GM23248 (cell line): Measurements from ENCODE around the gene KIAA2012. TPM values are rescaled to one million over a fixed set of nuclear protein-coding genes. Genes with fewer than 3 reads are reported as not detected.

ENCODE experiments used
- DNase-seq: peaks from one replicate; pipeline ENCODE4 v3.0.0-alpha.2; 2015
- H2AFZ ChIP-seq: fragments of 200-600 bp; sonication (generic); 2 replicates; pipeline ENCODE4 v1.6.1; 2016; ENCODE audit warnings: antibody characterized with exemption
- H3F3A ChIP-seq: fragments of 200-600 bp; sonication (generic); 2 replicates; pipeline ENCODE4 v1.6.1; 2016; ENCODE audit warnings: mild to moderate bottlenecking, antibody characterized with exemption, mixed run types; ENCODE audit not compliant: insufficient read depth
- H3K27ac ChIP-seq: fragments of 200-600 bp; sonication (generic); 2 replicates; pipeline ENCODE4 v1.5.1; 2016; ENCODE audit warnings: mild to moderate bottlenecking
- H3K27me3 ChIP-seq: fragments of 200-600 bp; sonication (generic); replicated peaks from 2 replicates; pipeline ENCODE4 v1.6.1; 2016; ENCODE audit warnings: mild to moderate bottlenecking; ENCODE audit not compliant: insufficient read depth
- H3K36me3 ChIP-seq: fragments of 200-600 bp; sonication (generic); 2 replicates; pipeline ENCODE4 v1.6.1; 2016; ENCODE audit warnings: low read depth, mild to moderate bottlenecking
- H3K4me1 ChIP-seq: fragments of 200-600 bp; sonication (generic); 2 replicates; pipeline ENCODE4 v1.6.1; 2016; ENCODE audit warnings: mild to moderate bottlenecking; ENCODE audit not compliant: insufficient read depth
- H3K4me2 ChIP-seq: fragments of 200-600 bp; sonication (generic); one replicate; pipeline ENCODE4 v1.6.1; 2016; ENCODE audit warnings: mild to moderate bottlenecking; ENCODE audit not compliant: unreplicated experiment
- H3K4me3 ChIP-seq: fragments of 200-600 bp; sonication (generic); 2 replicates; pipeline ENCODE4 v1.5.1; 2016; ENCODE audit warnings: mild to moderate bottlenecking
- H3K79me2 ChIP-seq: fragments of 200-600 bp; sonication (generic); 2 replicates; pipeline ENCODE4 v1.6.1; 2016; ENCODE audit warnings: mild to moderate bottlenecking; ENCODE audit not compliant: insufficient read depth
- H3K9ac ChIP-seq: fragments of 200-600 bp; sonication (generic); 2 replicates; pipeline ENCODE4 v1.6.1; 2016; ENCODE audit warnings: mild to moderate bottlenecking
- H3K9me2 ChIP-seq: fragments of 200-600 bp; sonication (generic); 2 replicates; pipeline ENCODE4 v1.6.1; 2016; ENCODE audit warnings: mixed run types, mild to moderate bottlenecking, moderate library complexity; ENCODE audit not compliant: insufficient read depth
- H3K9me3 ChIP-seq: fragments of 200-600 bp; sonication (generic); one replicate; pipeline ENCODE4 v1.6.1; 2017; ENCODE audit warnings: low read depth
- H4K20me1 ChIP-seq: fragments of 200-600 bp; sonication (generic); 2 replicates; pipeline ENCODE4 v1.6.0; 2016; ENCODE audit not compliant: insufficient read depth
- EZH2 ChIP-seq: fragments of 200-600 bp; sonication (generic); IDR thresholded peaks from 2 replicates; pipeline ENCODE4 v1.6.1; 2018; ENCODE audit warnings: antibody characterized with exemption, mild to moderate bottlenecking; ENCODE audit not compliant: insufficient read depth, poor library complexity, severe bottlenecking
- EZH2phosphoT487 ChIP-seq: fragments of 200-600 bp; sonication (generic); IDR thresholded peaks from 2 replicates; pipeline ENCODE4 v1.6.1; 2018; ENCODE audit warnings: antibody characterized with exemption, moderate library complexity, mild to moderate bottlenecking, low read depth; ENCODE audit not compliant: insufficient read depth
- WGBS, 2 experiments: methylation state at CpG; one replicate each; pipeline ENCODE4 v1.1.6; 2015 to 2017; ENCODE audit warnings: low lambda C conversion rate in 2 of 2, low coverage in 1 of 2; ENCODE audit errors: missing lambda C conversion rate in 2 of 2; 5-methylcytosine and 5-hydroxymethylcytosine counted together
- in situ Hi-C: fragments of 300-500 bp; cut with MboI; formaldehyde crosslinking; loops from 2 replicates; pipeline ENCODE4 v1.15.0; 2020
- polyA plus RNA-seq: library from polyadenylated mRNA; unstranded; fragments of >200 nt; fragmentation: Nextera tagmentation; extraction: Ambion mirVana; gene quantifications from 2 replicates; pipeline ENCODE4 v1.2.1, GENCODE V29; 2016
- total RNA-seq: library from RNA; depleted of rRNA; stranded (reverse); fragments of >200 nt; shearing (Covaris generic); gene quantifications from 2 replicates; pipeline ENCODE4 v1.2.3, GENCODE V29; 2014

Gene KIAA2012
- total and polyA plus RNA-seq, 2 experiments from 2014 or later: 0.18 TPM; not detected in 1

- no peaks in the 10 kb centered on the region for H3K79me2 ChIP-seq
- no peaks in the 10 kb centered on the region for H4K20me1 ChIP-seq
- no peaks in the 10 kb centered on the region for H3K9me2 ChIP-seq
- no peak overlapping the region for H3K4me2 ChIP-seq
- no peak overlapping the region for H3K27ac ChIP-seq
- H3K4me3 ChIP-seq: no peak overlapping the region
- no peaks in the 10 kb centered on the region for H3K9me3 ChIP-seq
- no peaks in the 10 kb centered on the region for H3K27me3 ChIP-seq
- H3K9ac ChIP-seq: no peak overlapping the region
- H3K4me1 ChIP-seq: peaks cover 3% of the 10 kb centered on the region; the same call in 1 of the 2 replicates
- no peak for TF ChIP-seq EZH2phosphoT487
- no peak for TF ChIP-seq EZH2
- peaks cover 5% of the 10 kb centered on the region; the same call in 1 of the 2 replicates for H3F3A ChIP-seq
- no peaks in the 10 kb centered on the region for H3K36me3 ChIP-seq
- in situ Hi-C loops: no loop called here
- no peak for DNase-seq
- WGBS, 2 experiments: 95 to 98% methylated on average over 3 of the region's 3 CpGs
- no peak overlapping the region for H2AFZ ChIP-seq
These were observed 25.2 kb downstream of the KIAA2012 start for GRCh38 chr2:202098291-202098690.

GRCh38 chr2:202099515-202099914, 26.5 kb downstream of the KIAA2012 start:
- Histone ChIP-seq H3K9me2 (no peaks in the 10 kb centered on the region), H3K9me3 (no peaks in the 10 kb centered on the region)
- 87 to 93% methylated on average over 7 of the region's 7 CpGs for WGBS, 2 experiments

GRCh38 chr2:202100176-202100575, 27.1 kb downstream of the KIAA2012 start:
- no peaks in the 10 kb centered on the region for H3K9me2 ChIP-seq
- H3F3A ChIP-seq: peaks cover 5% of the 10 kb centered on the region; the same call in 1 of the 2 replicates
- no peaks in the 10 kb centered on the region for H3K79me2 ChIP-seq
- no peak overlapping the region for H3K4me3 ChIP-seq
- H4K20me1 ChIP-seq: no peaks in the 10 kb centered on the region
- H3K27me3 ChIP-seq: no peaks in the 10 kb centered on the region
- no peak for DNase-seq
- TF ChIP-seq EZH2 (no peak), EZH2phosphoT487 (no peak)
- peaks cover 3% of the 10 kb centered on the region; the same call in 1 of the 2 replicates for H3K4me1 ChIP-seq
- no peak overlapping the region for H3K4me2 ChIP-seq
- H3K9me3 ChIP-seq: no peaks in the 10 kb centered on the region
- H3K9ac ChIP-seq: no peak overlapping the region
- 96 to 98% methylated on average over 4 of the region's 4 CpGs for WGBS, 2 experiments
- H3K36me3 ChIP-seq: no peaks in the 10 kb centered on the region
- H3K27ac ChIP-seq: no peak overlapping the region
- H2AFZ ChIP-seq: no peak overlapping the region
- in situ Hi-C loops: no loop called here

More at GRCh38 chr2:202099515-202099914, 26.5 kb downstream of the KIAA2012 start:
- peaks cover 5% of the 10 kb centered on the region; the same call in 1 of the 2 replicates for H3F3A ChIP-seq
- no peak for DNase-seq
- in situ Hi-C loops: no loop called here
- no peak overlapping the region for H3K4me2 ChIP-seq
- no peak overlapping the region for H3K27ac ChIP-seq
- no peak overlapping the region for H3K4me3 ChIP-seq
- H3K36me3 ChIP-seq: no peaks in the 10 kb centered on the region
- H3K27me3 ChIP-seq: no peaks in the 10 kb centered on the region
- H3K9ac ChIP-seq: no peak overlapping the region
- no peaks in the 10 kb centered on the region for H3K79me2 ChIP-seq
- H3K4me1 ChIP-seq: peaks cover 3% of the 10 kb centered on the region; the same call in 1 of the 2 replicates
- H4K20me1 ChIP-seq: no peaks in the 10 kb centered on the region
- no peak for TF ChIP-seq EZH2
- no peak for TF ChIP-seq EZH2phosphoT487
- H2AFZ ChIP-seq: no peak overlapping the region

- Histone ChIP-seq H3K9me3 (no peaks in the 10 kb centered on the region), H3K27me3 (no peaks in the 10 kb centered on the region), H3K9me2 (no peaks in the 10 kb centered on the region), H3K4me2 (no peak overlapping the region), H3K79me2 (no peaks in the 10 kb centered on the region), H3K4me3 (no peak overlapping the region), H4K20me1 (no peaks in the 10 kb centered on the region), H3K4me1 (peaks cover 3% of the 10 kb centered on the region; the same call in 1 of the 2 replicates), H3F3A (peaks cover 5% of the 10 kb centered on the region; the same call in 1 of the 2 replicates), H3K27ac (no peak overlapping the region), H2AFZ (no peak overlapping the region), H3K9ac (no peak overlapping the region), H3K36me3 (no peaks in the 10 kb centered on the region)
- TF ChIP-seq EZH2phosphoT487: no peak
- no peak for TF ChIP-seq EZH2
- 95 to 97% methylated on average over 3 of the region's 3 CpGs for WGBS, 2 experiments
- DNase-seq: no peak
- in situ Hi-C loops: no loop called here
These were observed 28.0 kb downstream of the KIAA2012 start for GRCh38 chr2:202101026-202101579.
